HepG2 (cell line): ENCODE measurements around the gene MED13L. TPM values are rescaled to one million over a fixed set of nuclear protein-coding genes. Genes with fewer than 3 reads are reported as not detected.

Experiments used
- ATAC-seq: fragments of 200-7000 bp; cut with Tn5 transposase; 3 replicates; pipeline ENCODE4 v1.9.1; 2020; ENCODE audit warnings: mild to moderate bottlenecking, moderate library complexity
- BruUV-seq: library from RNA; stranded (reverse); fragments of 400-500 nt; replicated peaks from 2 replicates; lab custom pipeline; 2021; lab: Mats Ljungman, UMichigan
- CTCF ChIA-PET: fragments of 300-600 bp; formaldehyde crosslinking; extraction: SDS; loops from one replicate; lab custom pipeline; 2021; ENCODE audit warnings: low total read pairs, inconsistent platforms, low intra/inter-chr PET ratio; lab: Yijun Ruan, JAX
- POLR2A ChIA-PET: fragments of 350-600 bp; sonication (Branson Sonifier 250); formaldehyde crosslinking; loops from one replicate; lab custom pipeline; 2020; ENCODE audit warnings: antibody characterized with exemption, inconsistent platforms; lab: Yijun Ruan, JAX
- DNase-seq: peaks from one replicate; pipeline ENCODE4 v3.0.0-alpha.2; 2015; ENCODE audit warnings: low spot score
- FAIRE-seq: peaks from 3 replicates; lab custom pipeline; 2011; peaks lifted over from hg19 to GRCh38; lab: Jason Lieb, UNC
- H2AFZ ChIP-seq: one replicate; pipeline ENCODE4 v1.6.1; 2011; ENCODE audit warnings: low read length, inconsistent platforms
- H3K27ac ChIP-seq: fragments of 300-600 bp; 3 replicates; pipeline ENCODE4 v1.8.0; 2011; ENCODE audit warnings: mixed run types, mild to moderate bottlenecking, mixed read lengths, low read length, inconsistent platforms; ENCODE audit not compliant: insufficient read depth; ENCODE audit errors: extremely low read length
- H3K27me3 ChIP-seq, 2 experiments: fragments of 200-600 bp in 1 of 2; 2 replicates in 1 of 2; 3 replicates in 1 of 2; pipeline versions ENCODE4 v1.6.0 to v1.8.0; 2011; ENCODE audit warnings: low read length in 2 of 2, mild to moderate bottlenecking in 2 of 2, moderate library complexity in 2 of 2, inconsistent platforms in 1 of 2; ENCODE audit not compliant: insufficient read depth in 2 of 2, control insufficient read depth in 1 of 2
- H3K36me3 ChIP-seq, 2 experiments: fragments of 200-600 bp in 1 of 2; replicated peaks in 1 of 2; 2 replicates in 1 of 2; 3 replicates in 1 of 2; pipeline versions ENCODE4 v1.5.1 to v1.8.0; 2011; ENCODE audit warnings: low read length in 2 of 2, inconsistent platforms in 1 of 2; ENCODE audit not compliant: insufficient read depth in 2 of 2, control insufficient read depth in 1 of 2
- H3K4me1 ChIP-seq: 2 replicates; pipeline ENCODE4 v1.5.1; 2012; ENCODE audit warnings: low read length, inconsistent platforms; ENCODE audit not compliant: insufficient read depth
- H3K4me2 ChIP-seq: 2 replicates; pipeline ENCODE4 v1.6.0; 2011; ENCODE audit warnings: low read depth, low read length, inconsistent platforms
- H3K4me3 ChIP-seq, 3 experiments: fragments of 200-600 bp in 1 of 3; sonication (generic), shearing (Covaris generic) in 1 of 3; replicated peaks in 1 of 3; 2 replicates each; pipeline ENCODE4 v1.5.1; 2011 to 2016; ENCODE audit warnings: low read length in 3 of 3, inconsistent platforms in 2 of 3, low read depth in 2 of 3, mild to moderate bottlenecking in 2 of 3, control low read depth in 1 of 3, mixed read lengths in 1 of 3; ENCODE audit not compliant: insufficient read depth in 1 of 3
- H3K79me2 ChIP-seq: one replicate; pipeline ENCODE4 v1.6.1; 2011; ENCODE audit warnings: low read length, inconsistent platforms; ENCODE audit not compliant: insufficient read depth
- H3K9ac ChIP-seq: 2 replicates; pipeline ENCODE4 v1.6.0; 2011; ENCODE audit warnings: mild to moderate bottlenecking, low read depth, low read length, inconsistent platforms; ENCODE audit not compliant: insufficient read depth
- H3K9me3 ChIP-seq: 2 replicates; pipeline ENCODE4 v1.5.1; 2012; ENCODE audit warnings: mild to moderate bottlenecking, low read length
- H4K20me1 ChIP-seq: 2 replicates; pipeline ENCODE4 v1.6.0; 2011; ENCODE audit warnings: inconsistent platforms, mild to moderate bottlenecking, low read length, moderate library complexity; ENCODE audit not compliant: insufficient read depth
- ARNT ChIP-seq: fragments of 450-650 bp; IDR thresholded peaks from 2 replicates; pipeline ENCODE4 v1.6.1; 2017
- ESRRA ChIP-seq: sonication (generic); formaldehyde crosslinking; IDR thresholded peaks from 2 replicates; pipeline ENCODE4 v1.5.1; 2020; ENCODE audit warnings: mild to moderate bottlenecking, low read depth, missing genetic modification reagents
- ISX ChIP-seq: sonication (generic); formaldehyde crosslinking; conservative IDR thresholded peaks from 2 replicates; pipeline ENCODE4 v1.5.0; 2020; ENCODE audit warnings: missing genetic modification reagents
- JARID2 ChIP-seq: sonication (generic); formaldehyde crosslinking; IDR thresholded peaks from 2 replicates; pipeline ENCODE4 v1.8.1; 2023; ENCODE audit warnings: missing genetic modification reagents, inconsistent platforms; ENCODE audit not compliant: insufficient replicate concordance
- KLF13 ChIP-seq: sonication (generic); formaldehyde crosslinking; IDR thresholded peaks from 2 replicates; pipeline ENCODE4 v1.4.0; 2020; ENCODE audit warnings: mild to moderate bottlenecking, missing genetic modification reagents
- NONO ChIP-seq, 2 experiments: fragments of 450-650 bp in 1 of 2; sonication (generic) in 1 of 2; formaldehyde crosslinking in 1 of 2; IDR thresholded peaks in 1 of 2; conservative IDR thresholded peaks in 1 of 2; 2 replicates each; pipeline versions ENCODE4 v1.6.1 to v1.8.0; 2017 to 2022; ENCODE audit warnings: mild to moderate bottlenecking in 1 of 2, missing genetic modification reagents in 1 of 2, moderate library complexity in 1 of 2
- ZFP36 ChIP-seq: fragments of 150-350 bp; IDR thresholded peaks from 2 replicates; pipeline ENCODE4 v1.6.1; 2018; ENCODE audit warnings: borderline replicate concordance, low read length, low read depth; ENCODE audit not compliant: partially characterized antibody
- ZNF180 ChIP-seq: sonication (generic); formaldehyde crosslinking; IDR thresholded peaks from 2 replicates; pipeline ENCODE4 v1.4.0; 2020; ENCODE audit warnings: low read depth, missing genetic modification reagents, borderline replicate concordance
- ZNF33B ChIP-seq: sonication (generic); formaldehyde crosslinking; IDR thresholded peaks from 2 replicates; pipeline ENCODE4 v1.5.1; 2020; ENCODE audit warnings: mild to moderate bottlenecking, missing genetic modification reagents
- ZNF674 ChIP-seq: sonication (generic); formaldehyde crosslinking; IDR thresholded peaks from 2 replicates; pipeline ENCODE4 v1.5.0; 2020; ENCODE audit warnings: low read depth, mild to moderate bottlenecking, missing genetic modification reagents
- ZNF713 ChIP-seq: sonication (generic); formaldehyde crosslinking; IDR thresholded peaks from 2 replicates; pipeline ENCODE4 v1.4.0; 2020; ENCODE audit warnings: mild to moderate bottlenecking, missing genetic modification reagents
- ZNF747 ChIP-seq: sonication (generic); formaldehyde crosslinking; IDR thresholded peaks from 2 replicates; pipeline ENCODE4 v1.8.1; 2023; ENCODE audit warnings: missing genetic modification reagents, mild to moderate bottlenecking, borderline replicate concordance
- WGBS: methylation state at CpG from one replicate; pipeline ENCODE4 v1.1.6; 2017; ENCODE audit warnings: low lambda C conversion rate; 5-methylcytosine and 5-hydroxymethylcytosine counted together
- in situ Hi-C: cut with HindIII; loops from 2 replicates; pipeline ENCODE4 v1.10.0; 2017; ENCODE audit warnings: low pct_unique_long_range_greater_than_20kb; ENCODE audit not compliant: extremely low pct_ligation_motif_present
- intact Hi-C: fragments of 100-400 bp; cut with micrococcal nuclease; formaldehyde crosslinking; loops from one replicate; pipeline ENCODE4 v1.10.0; 2022; ENCODE audit not compliant: unreplicated experiment
- polyA plus RNA-seq, 8 experiments: library from polyadenylated mRNA; depleted of rRNA in 3 of 8; stranded (reverse) in 7 of 8; unstranded in 1 of 8; fragments of >200 nt; fragmentation: Illumina TruSeq in 4 of 8; extraction: Trizol in 4 of 8; gene quantifications; 2 replicates each; pipeline versions ENCODE4 v1.2.1 to v1.2.3, GENCODE V29; 2011 to 2016; ENCODE audit warnings: low read depth in 4 of 8, missing spikeins in 1 of 8, mixed read lengths in 1 of 8; ENCODE audit not compliant: insufficient read depth in 1 of 8
- total RNA-seq, 5 experiments: library from RNA; depleted of rRNA; stranded (reverse); fragments of >200 nt; fragmentation: Illumina TruSeq; extraction: Trizol; gene quantifications; 2 replicates each; pipeline ENCODE4 v1.2.3, GENCODE V29; 2016; ENCODE audit warnings: low read depth in 1 of 5
- TF ChIP-seq, protein P1 (sequence below): sonication (generic); formaldehyde crosslinking; IDR thresholded peaks from 2 replicates; pipeline ENCODE4 v1.4.0; 2020; ENCODE audit warnings: missing genetic modification reagents, borderline replicate concordance
- TF ChIP-seq, protein P2 (sequence below): sonication (generic); formaldehyde crosslinking; IDR thresholded peaks from 2 replicates; pipeline ENCODE4 v1.4.0; 2020; ENCODE audit warnings: missing genetic modification reagents
- TF ChIP-seq, protein P3 (sequence below): sonication (generic); formaldehyde crosslinking; IDR thresholded peaks from 2 replicates; pipeline ENCODE4 v1.5.0; 2020; ENCODE audit warnings: mild to moderate bottlenecking, low read depth, missing genetic modification reagents, borderline replicate concordance

The MED13L gene
- total and polyA plus RNA-seq, 2 of the 13 experiments (the other 11 are each of a cell fraction or from before 2014, with no cell fraction given): 24.8 to 38.9 TPM

DNA sequence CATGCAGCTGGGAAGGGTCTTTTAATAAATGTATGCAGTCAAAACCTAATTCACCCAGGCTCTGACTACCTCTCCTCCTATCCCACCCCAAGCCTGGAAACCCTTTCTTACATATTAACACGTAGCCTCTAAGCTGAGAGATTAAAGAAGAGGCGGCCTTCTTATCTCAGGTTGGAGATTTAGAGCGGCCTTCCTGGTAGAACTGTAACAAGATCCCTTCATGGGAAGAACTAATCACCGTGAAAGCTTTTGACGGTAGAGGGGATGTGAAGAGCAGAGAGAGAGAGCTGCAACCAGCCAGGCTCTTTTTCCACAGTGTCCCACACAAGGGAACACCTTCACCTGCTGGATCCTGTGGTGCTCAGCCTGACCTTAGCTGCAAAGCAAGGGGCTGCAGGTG, 367.4 kb downstream of the MED13L start:
- ATAC-seq (no peak), FAIRE-seq (no peak), DNase-seq (no peak)
- no peak overlapping the region for H3K4me3 ChIP-seq
- BruUV-seq: no TSS peak
- WGBS: 79% methylated on average over 5 of the region's 5 CpGs
- H3K79me2 ChIP-seq: no peaks in the 10 kb centered on the region
- TF ChIP-seq KLF13: no peak
- TF ChIP-seq ZNF33B (CRISPR knock-in tag): no peak
- no peak for TF ChIP-seq ZNF713 (CRISPR knock-in tag)
- TF ChIP-seq ZNF180 (CRISPR knock-in tag): no peak
- TF ChIP-seq ARNT: no peak
- no peak for TF ChIP-seq ESRRA (CRISPR knock-in tag)
- no peak for TF ChIP-seq ISX
- TF ChIP-seq, protein P1, sequence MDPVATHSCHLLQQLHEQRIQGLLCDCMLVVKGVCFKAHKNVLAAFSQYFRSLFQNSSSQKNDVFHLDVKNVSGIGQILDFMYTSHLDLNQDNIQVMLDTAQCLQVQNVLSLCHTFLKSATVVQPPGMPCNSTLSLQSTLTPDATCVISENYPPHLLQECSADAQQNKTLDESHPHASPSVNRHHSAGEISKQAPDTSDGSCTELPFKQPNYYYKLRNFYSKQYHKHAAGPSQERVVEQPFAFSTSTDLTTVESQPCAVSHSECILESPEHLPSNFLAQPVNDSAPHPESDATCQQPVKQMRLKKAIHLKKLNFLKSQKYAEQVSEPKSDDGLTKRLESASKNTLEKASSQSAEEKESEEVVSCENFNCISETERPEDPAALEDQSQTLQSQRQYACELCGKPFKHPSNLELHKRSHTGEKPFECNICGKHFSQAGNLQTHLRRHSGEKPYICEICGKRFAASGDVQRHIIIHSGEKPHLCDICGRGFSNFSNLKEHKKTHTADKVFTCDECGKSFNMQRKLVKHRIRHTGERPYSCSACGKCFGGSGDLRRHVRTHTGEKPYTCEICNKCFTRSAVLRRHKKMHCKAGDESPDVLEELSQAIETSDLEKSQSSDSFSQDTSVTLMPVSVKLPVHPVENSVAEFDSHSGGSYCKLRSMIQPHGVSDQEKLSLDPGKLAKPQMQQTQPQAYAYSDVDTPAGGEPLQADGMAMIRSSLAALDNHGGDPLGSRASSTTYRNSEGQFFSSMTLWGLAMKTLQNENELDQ (CRISPR knock-in tag): no peak
- TF ChIP-seq NONO (IDR thresholded peaks at IDR 0.05): no peak
- no peak for TF ChIP-seq NONO (CRISPR knock-in tag; conservative IDR thresholded peaks at IDR 0.05)
- TF ChIP-seq, protein P2, sequence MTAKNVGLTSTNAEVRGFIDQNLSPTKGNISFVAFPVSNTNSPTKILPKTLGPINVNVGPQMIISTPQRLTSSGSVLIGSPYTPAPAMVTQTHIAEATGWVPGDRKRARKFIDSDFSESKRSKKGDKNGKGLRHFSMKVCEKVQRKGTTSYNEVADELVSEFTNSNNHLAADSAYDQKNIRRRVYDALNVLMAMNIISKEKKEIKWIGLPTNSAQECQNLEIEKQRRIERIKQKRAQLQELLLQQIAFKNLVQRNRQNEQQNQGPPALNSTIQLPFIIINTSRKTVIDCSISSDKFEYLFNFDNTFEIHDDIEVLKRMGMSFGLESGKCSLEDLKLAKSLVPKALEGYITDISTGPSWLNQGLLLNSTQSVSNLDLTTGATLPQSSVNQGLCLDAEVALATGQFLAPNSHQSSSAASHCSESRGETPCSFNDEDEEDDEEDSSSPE (CRISPR knock-in tag): no peak
- TF ChIP-seq, protein P3, sequence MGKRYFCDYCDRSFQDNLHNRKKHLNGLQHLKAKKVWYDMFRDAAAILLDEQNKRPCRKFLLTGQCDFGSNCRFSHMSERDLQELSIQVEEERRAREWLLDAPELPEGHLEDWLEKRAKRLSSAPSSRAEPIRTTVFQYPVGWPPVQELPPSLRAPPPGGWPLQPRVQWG (CRISPR knock-in tag): no peak
- no peak for TF ChIP-seq ZNF674 (CRISPR knock-in tag)
- TF ChIP-seq ZFP36: no peak
- no peak for TF ChIP-seq JARID2 (CRISPR knock-in tag)
- TF ChIP-seq ZNF747 (CRISPR knock-in tag): no peak
- H4K20me1 ChIP-seq: no peaks in the 10 kb centered on the region
- no peak overlapping the region for H3K9ac ChIP-seq
- intact Hi-C loops: no loop called here
- H3K27me3 ChIP-seq: no peaks in the 10 kb centered on the region
- no peaks in the 10 kb centered on the region for H3K36me3 ChIP-seq
- no peaks in the 10 kb centered on the region for H3K4me1 ChIP-seq
- no peak overlapping the region for H2AFZ ChIP-seq
- H3K4me2 ChIP-seq: no peak overlapping the region
- no peak overlapping the region for H3K27ac ChIP-seq
- H3K9me3 ChIP-seq: no peaks in the 10 kb centered on the region
- ChIA-PET CTCF (no interaction called here), POLR2A (interaction anchor here (1.2 kb wide), 1 partner anchor 9 kb away, joined by 4 read pairs; no protein-coding TSS in a partner anchor)
- in situ Hi-C loops: loop anchor here (25.0 kb wide), 2 partner anchors 1248 to 1923 kb away; no protein-coding TSS in a partner anchor
